IMR-90 (cell line): ENCODE results near the gene PDXK. TPM values are rescaled to one million over a fixed set of nuclear protein-coding genes. Genes with fewer than 3 reads are reported as not detected.

Experiments
- ATAC-seq: fragments of 200-7000 bp; cut with Tn5 transposase; 2 replicates; pipeline ENCODE4 v1.9.1; 2020; ENCODE audit warnings: low read depth, mild to moderate bottlenecking, moderate library complexity
- BruUV-seq: library from RNA; stranded (reverse); fragments of 400-500 nt; replicated peaks from 2 replicates; lab custom pipeline; 2021; lab: Mats Ljungman, UMichigan
- CTCF ChIA-PET: fragments of 300-600 bp; formaldehyde crosslinking; extraction: SDS; loops from one replicate; lab custom pipeline; 2021; ENCODE audit warnings: antibody characterized with exemption; lab: Yijun Ruan, JAX
- POLR2A ChIA-PET: fragments of 300-600 bp; sonication (Branson Sonifier 250); formaldehyde crosslinking; loops from one replicate; lab custom pipeline; 2022; ENCODE audit warnings: antibody characterized with exemption; ENCODE audit not compliant: unreplicated experiment; lab: Charles Lee
- DNase-seq: peaks from one replicate; pipeline ENCODE4 v3.0.0; 2013
- H2AFZ ChIP-seq: replicated peaks from 2 replicates; pipeline ENCODE3; 2013; ENCODE audit warnings: low read length, mild to moderate bottlenecking; ENCODE audit not compliant: poor library complexity
- H2AK5ac ChIP-seq: 2 replicates; pipeline ENCODE4 v1.6.1; 2013; ENCODE audit warnings: low read depth, low read length, inconsistent platforms
- H2AK9ac ChIP-seq: replicated peaks from 2 replicates; pipeline ENCODE3; 2013; ENCODE audit warnings: mild to moderate bottlenecking, low read depth, low read length, moderate library complexity; ENCODE audit not compliant: poor library complexity
- H2BK120ac ChIP-seq: 2 replicates; pipeline ENCODE4 v1.6.1; 2013; ENCODE audit warnings: low read depth, low read length, inconsistent platforms
- H2BK15ac ChIP-seq: 3 replicates; pipeline ENCODE4 v1.6.1; 2013; ENCODE audit warnings: low read depth, low read length, inconsistent platforms
- H2BK20ac ChIP-seq: 2 replicates; pipeline ENCODE4 v1.6.1; 2013; ENCODE audit warnings: low read depth, mild to moderate bottlenecking, inconsistent platforms, low read length, moderate library complexity
- H2BK5ac ChIP-seq: 2 replicates; pipeline ENCODE4 v1.6.1; 2013; ENCODE audit warnings: mild to moderate bottlenecking, low read depth, low read length, inconsistent platforms; ENCODE audit not compliant: poor library complexity, severe bottlenecking
- H3K14ac ChIP-seq: replicated peaks from 2 replicates; pipeline ENCODE4 v1.6.1; 2013; ENCODE audit warnings: low read depth, low read length, inconsistent platforms
- H3K18ac ChIP-seq: 2 replicates; pipeline ENCODE4 v1.6.1; 2013; ENCODE audit warnings: low read depth, low read length, control low read depth
- H3K23ac ChIP-seq: 2 replicates; pipeline ENCODE4 v1.6.1; 2013; ENCODE audit warnings: low read depth, low read length, inconsistent platforms
- H3K27ac ChIP-seq: 2 replicates; pipeline ENCODE4 v1.5.1; 2013; ENCODE audit warnings: mild to moderate bottlenecking, control low read depth, low read length; ENCODE audit not compliant: insufficient read depth
- H3K27me3 ChIP-seq: 2 replicates; pipeline ENCODE4 v1.6.1; 2013; ENCODE audit warnings: low read length; ENCODE audit not compliant: control insufficient read depth, insufficient read depth
- H3K36me3 ChIP-seq: 2 replicates; pipeline ENCODE4 v1.6.1; 2013; ENCODE audit warnings: low read length, mixed read lengths; ENCODE audit not compliant: control insufficient read depth, insufficient read depth
- H3K4ac ChIP-seq: 2 replicates; pipeline ENCODE4 v1.6.1; 2013; ENCODE audit warnings: low read depth, low read length, inconsistent platforms
- H3K4me1 ChIP-seq: 2 replicates; pipeline ENCODE4 v1.6.1; 2013; ENCODE audit warnings: low read length, mixed read lengths; ENCODE audit not compliant: control insufficient read depth, insufficient read depth
- H3K4me2 ChIP-seq: 2 replicates; pipeline ENCODE4 v1.6.1; 2013; ENCODE audit warnings: low read depth, mild to moderate bottlenecking, control low read depth, low read length, moderate library complexity
- H3K4me3 ChIP-seq: 2 replicates; pipeline ENCODE4 v1.5.1; 2013; ENCODE audit warnings: low read depth, mild to moderate bottlenecking, control low read depth, low read length, moderate library complexity; ENCODE audit not compliant: insufficient read depth
- H3K56ac ChIP-seq: 2 replicates; pipeline ENCODE4 v1.6.1; 2013; ENCODE audit warnings: low read length, inconsistent platforms; ENCODE audit not compliant: insufficient read depth; ENCODE audit errors: extremely low read depth
- H3K79me1 ChIP-seq, 2 experiments: 2 replicates each; pipeline ENCODE4 v1.6.1; 2013; ENCODE audit warnings: low read length in 2 of 2, inconsistent platforms in 1 of 2, low read depth in 1 of 2
- H3K9ac ChIP-seq: 2 replicates; pipeline ENCODE4 v1.6.1; 2013; ENCODE audit warnings: low read depth, low read length, control low read depth
- H3K9me1 ChIP-seq: 2 replicates; pipeline ENCODE4 v1.6.1; 2013; ENCODE audit warnings: low read length, inconsistent platforms; ENCODE audit not compliant: insufficient read depth
- H3K9me3 ChIP-seq: 2 replicates; pipeline ENCODE4 v1.6.1; 2013; ENCODE audit warnings: low read length; ENCODE audit not compliant: control insufficient read depth, insufficient read depth
- H4K20me1 ChIP-seq: 2 replicates; pipeline ENCODE4 v1.6.1; 2013; ENCODE audit warnings: low read length, inconsistent platforms; ENCODE audit not compliant: insufficient read depth
- H4K5ac ChIP-seq: 2 replicates; pipeline ENCODE4 v1.6.1; 2013; ENCODE audit warnings: mild to moderate bottlenecking, low read depth, low read length, control low read depth
- H4K8ac ChIP-seq, 2 experiments: 2 replicates each; pipeline ENCODE4 v1.6.1; 2013; ENCODE audit warnings: low read depth in 2 of 2, low read length in 2 of 2, control low read depth in 1 of 2, inconsistent platforms in 1 of 2
- H4K91ac ChIP-seq: 2 replicates; pipeline ENCODE4 v1.6.1; 2013; ENCODE audit warnings: low read depth, low read length, inconsistent platforms; ENCODE audit not compliant: insufficient read depth
- BHLHE40 ChIP-seq: fragments of 150-350 bp; IDR thresholded peaks from 2 replicates; pipeline ENCODE4 v1.6.1; 2016; ENCODE audit warnings: mild to moderate bottlenecking, low read depth, low read length
- CEBPB ChIP-seq: IDR thresholded peaks from 2 replicates; pipeline ENCODE4 v1.6.1; 2012; ENCODE audit warnings: low read depth, low read length, improper control_type of control experiment
- MXI1 ChIP-seq: IDR thresholded peaks from 2 replicates; pipeline ENCODE4 v1.6.1; 2012; ENCODE audit warnings: low read depth, mild to moderate bottlenecking, low read length, moderate library complexity, borderline replicate concordance
- NFE2L2 ChIP-seq: fragments of 150-350 bp; IDR thresholded peaks from 2 replicates; pipeline ENCODE4 v1.6.1; 2016; ENCODE audit warnings: low read depth, mild to moderate bottlenecking, low read length
- POLR2A ChIP-seq: IDR thresholded peaks from 2 replicates; pipeline ENCODE4 v1.6.1; 2012; ENCODE audit warnings: mild to moderate bottlenecking, low read depth, low read length
- RAD21 ChIP-seq: IDR thresholded peaks from 2 replicates; pipeline ENCODE4 v1.6.1; 2012; ENCODE audit warnings: low read length, improper control_type of control experiment
- RCOR1 ChIP-seq: IDR thresholded peaks from 2 replicates; pipeline ENCODE4 v1.6.1; 2012; ENCODE audit warnings: mild to moderate bottlenecking, low read length, improper control_type of control experiment; ENCODE audit not compliant: insufficient replicate concordance
- USF2 ChIP-seq: fragments of 150-350 bp; IDR thresholded peaks from 2 replicates; pipeline ENCODE4 v1.6.1; 2017; ENCODE audit warnings: mild to moderate bottlenecking, antibody characterized with exemption, low read length, low read depth
- WGBS, 2 experiments: methylation state at CpG; one replicate each; pipeline versions ENCODE4 v1.1.5 to v1.1.7; 2013; ENCODE audit warnings: missing lambda C conversion rate in 2 of 2; ENCODE audit not compliant: insufficient read length in 1 of 2; ENCODE audit errors: extremely low coverage in 2 of 2; 5-methylcytosine and 5-hydroxymethylcytosine counted together
- dilution Hi-C: fragments of 300-500 bp; cut with HindIII; formaldehyde crosslinking; loops from one replicate; pipeline ENCODE4 v1.14.3; 2018; ENCODE audit warnings: low sequenced_read_pairs; ENCODE audit not compliant: unreplicated experiment
- in situ Hi-C: fragments of 300-500 bp; cut with MboI; formaldehyde crosslinking; loops from 3 replicates; pipeline ENCODE4 v1.14.3; 2019; ENCODE audit warnings: low sequenced_read_pairs, inconsistent platforms, mixed read lengths
- intact Hi-C: fragments of 100-400 bp; cut with micrococcal nuclease; formaldehyde crosslinking; loops from 2 replicates; pipeline ENCODE4 v1.10.0; 2022
- polyA plus RNA-seq, 3 experiments: library from polyadenylated mRNA; depleted of rRNA; stranded (reverse); fragments of >200 nt; gene quantifications; 2 replicates each; pipeline ENCODE4 v1.2.3, GENCODE V29; 2012; ENCODE audit warnings: low replicate concordance in 1 of 3
- total RNA-seq: library from RNA; depleted of rRNA; stranded (reverse); fragments of >200 nt; gene quantifications from 2 replicates; pipeline ENCODE4 v1.2.3, GENCODE V29; 2012

The PDXK gene
- total and polyA plus RNA-seq, 2 of the 4 experiments (the other 2 are of a cell fraction) = 155 to 312 TPM

GRCh38 chr21:43755820-43756594, 37.1 kb downstream of the PDXK start (continued):
- no peak for TF ChIP-seq CEBPB

GRCh38 chr21:43757601-43758000, 38.7 kb downstream of the PDXK start:
- TF ChIP-seq BHLHE40 (no peak), USF2 (no peak), CEBPB (no peak), RCOR1 (no peak), RAD21 (no peak), MXI1 (no peak), NFE2L2 (no peak), POLR2A (no peak)
- Histone ChIP-seq H3K9me1 (peaks cover 6% of the 10 kb centered on the region), H4K20me1 (peaks cover 4% of the 10 kb centered on the region), H3K18ac (no peak overlapping the region), H2BK15ac (no peak overlapping the region), H4K8ac (no peak overlapping the region), H2BK20ac (no peak overlapping the region), H3K27ac (peak overlapping the region; percentile 28; the same call in 1 of the 2 replicates), H3K36me3 (peaks cover 82% of the 10 kb centered on the region), H4K5ac (no peak overlapping the region), H3K4me3 (no peak overlapping the region), H2AFZ (no peak overlapping the region), H2BK120ac (no peak overlapping the region), H3K9ac (no peak overlapping the region), H3K27me3 (no peaks in the 10 kb centered on the region), H3K14ac (no peak overlapping the region), H3K56ac (no peak overlapping the region), H2AK9ac (no peak overlapping the region), H3K4me2 (no peak overlapping the region), H3K9me3 (no peaks in the 10 kb centered on the region), H3K4me1 (peaks cover 6% of the 10 kb centered on the region; the same call in 1 of the 2 replicates), H3K23ac (no peak overlapping the region), H4K91ac (no peak overlapping the region), H2AK5ac (no peak overlapping the region), H3K79me1 (peaks cover 8 to 15% of the 10 kb centered on the region in 2 experiments; a peak in 3 of 4 replicates), H3K4ac (no peak overlapping the region), H2BK5ac (no peak overlapping the region)
- ChIA-PET POLR2A (no interaction called here), CTCF (no interaction called here)
- no peak for ATAC-seq
- no TSS peak for BruUV-seq
- dilution Hi-C loops (no loop called here), in situ Hi-C loops (no loop called here), intact Hi-C loops (no loop called here)
- 96% methylated on average over 9 of the region's 16 CpGs; no CpG with 5 or more reads in 1 of the 2 experiments for WGBS, 2 experiments
- no peak for DNase-seq
